Mesodermal cell (in vitro differentiated cells): ENCODE data around the gene YIPF3.

ENCODE experiments used
- H3K27ac ChIP-seq: 2 replicates; pipeline ENCODE4 v1.7.0; 2013; ENCODE audit warnings: mild to moderate bottlenecking, low read depth, low read length, moderate library complexity; ENCODE audit not compliant: severe bottlenecking
- H3K36me3 ChIP-seq: 2 replicates; pipeline ENCODE4 v1.7.1; 2013; ENCODE audit warnings: mild to moderate bottlenecking, low read length, moderate library complexity; ENCODE audit not compliant: control insufficient read depth, insufficient read depth
- H3K4me1 ChIP-seq: one replicate; pipeline ENCODE4 v1.7.1; 2013; ENCODE audit warnings: mild to moderate bottlenecking, low read length; ENCODE audit not compliant: insufficient read depth, control insufficient read depth, poor library complexity, severe bottlenecking
- H3K4me3 ChIP-seq: 2 replicates; pipeline ENCODE4 v1.7.0; 2013; ENCODE audit warnings: low read length, control low read depth, mild to moderate bottlenecking; ENCODE audit not compliant: insufficient read depth, poor library complexity, severe bottlenecking; ENCODE audit errors: extremely low read depth
- H3K9me3 ChIP-seq: 2 replicates; pipeline ENCODE4 v1.7.1; 2013; ENCODE audit warnings: mild to moderate bottlenecking, low read length, moderate library complexity; ENCODE audit not compliant: control insufficient read depth
- WGBS, 2 experiments: methylation state at CpG; one replicate each; pipeline ENCODE4 v1.1.5; 2013; ENCODE audit warnings: missing lambda C conversion rate in 2 of 2; ENCODE audit not compliant: insufficient coverage in 2 of 2; 5-methylcytosine and 5-hydroxymethylcytosine counted together

The YIPF3 gene

DNA sequence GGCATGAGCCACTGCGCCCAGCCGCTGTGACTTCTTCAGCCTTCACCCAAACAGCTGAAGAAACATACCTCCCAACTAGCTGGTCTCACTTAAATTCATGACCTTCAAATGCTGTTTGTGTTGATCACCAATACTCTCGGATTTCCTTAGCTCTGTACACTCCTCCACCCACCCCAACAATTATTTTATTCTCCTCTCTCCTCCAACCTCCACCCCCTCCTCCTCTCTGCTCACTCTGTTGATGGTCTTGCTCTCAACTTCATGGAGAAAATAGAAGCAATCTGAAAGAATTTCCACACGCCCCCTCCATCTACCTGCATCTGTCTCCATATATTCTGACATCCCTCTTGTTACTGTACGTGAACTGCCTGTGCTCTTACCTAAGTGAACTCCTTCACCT, 54.8 kb downstream of the YIPF3 start:
- Histone ChIP-seq H3K27ac (no peak overlapping the region), H3K36me3 (no peaks in the 10 kb centered on the region), H3K4me1 (no peaks in the 10 kb centered on the region), H3K4me3 (no peak overlapping the region), H3K9me3 (no peaks in the 10 kb centered on the region)
- WGBS, 2 experiments, result 75 to 79% methylated on average over 5 of the region's 5 CpGs
